HG03097 (cell line): ENCODE measurements around the gene DARS1.
"Not testable (repeated sequence)": the region's sequence is repeated elsewhere in the genome, so short reads cannot be mapped to it uniquely, and the experiment has no call there.

Experiments used
- ATAC-seq: cut with Tn5 transposase; IDR thresholded peaks from one replicate; pipeline ENCODE4 v1.9.1; 2021; ENCODE audit not compliant: unreplicated experiment, low FRiP score

DARS1 gene

DNA sequence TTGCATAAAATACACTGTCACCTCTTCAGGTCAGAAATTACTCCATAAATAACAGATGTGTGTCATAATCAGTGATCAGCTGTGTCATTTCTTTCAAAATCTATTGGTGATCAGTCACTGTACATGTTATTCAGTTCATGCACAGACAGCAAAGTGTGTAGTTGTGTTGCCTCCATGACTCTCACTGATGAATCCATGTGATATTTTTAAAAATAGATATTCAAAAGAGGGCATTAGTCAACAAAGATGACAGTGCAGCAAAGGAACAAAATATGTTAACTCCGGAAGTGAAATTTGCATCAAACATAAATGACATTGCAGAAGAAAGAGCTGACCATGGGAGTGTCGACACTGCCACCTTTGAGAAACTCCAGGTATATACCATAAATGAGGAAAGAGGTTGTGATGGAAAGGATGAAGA is 92.0 kb downstream of the DARS1 start:
- ATAC-seq, result no peak

DNA sequence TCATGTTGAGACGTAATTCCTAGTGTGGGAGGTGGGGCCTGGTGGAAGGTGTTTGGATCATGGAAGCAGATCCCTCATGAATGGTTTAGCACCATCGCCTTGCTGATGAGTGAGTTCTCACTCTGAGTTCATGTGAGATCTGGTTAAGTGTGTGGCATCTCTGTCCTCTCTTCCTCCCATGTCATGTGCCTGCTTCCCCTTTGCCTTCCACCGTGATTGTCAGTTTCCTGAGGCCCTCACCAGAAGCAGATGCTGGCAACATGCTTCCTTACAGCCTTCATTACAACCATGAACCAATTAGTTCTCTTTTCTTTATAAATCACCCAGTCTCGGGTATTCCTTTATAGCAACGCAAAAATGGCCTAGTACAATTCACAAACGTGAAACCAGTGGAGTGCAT is 94.6 kb downstream of the DARS1 start:
- ATAC-seq, result no peak

GRCh38 chr2:135890149-135890548 is 95.3 kb downstream of the DARS1 start:
- ATAC-seq, result no peak

GRCh38 chr2:135888587-135888986 is 96.8 kb downstream of the DARS1 start:
- not testable (repeated sequence) for ATAC-seq

DNA sequence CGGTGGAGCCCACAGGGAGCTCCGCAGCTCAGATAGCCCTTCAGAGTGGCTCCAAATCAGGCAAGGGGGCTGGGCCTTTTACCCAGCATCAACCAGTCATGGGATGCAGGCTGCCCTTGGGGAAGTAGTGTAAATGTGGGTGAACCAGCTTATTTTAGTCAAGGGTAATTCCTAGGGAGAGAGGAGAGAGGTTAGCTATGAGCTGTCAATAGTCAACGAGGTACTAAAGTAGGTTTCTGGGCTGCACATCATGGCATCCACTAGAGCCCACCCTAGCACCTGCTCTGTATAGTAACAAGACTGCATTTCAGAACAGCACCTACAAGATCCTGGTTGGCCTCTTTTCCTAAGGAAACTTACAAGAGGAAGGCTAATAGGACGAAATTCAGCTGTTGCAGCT is 99.7 kb downstream of the DARS1 start:
- no peak for ATAC-seq

- no peak for ATAC-seq
Measured at GRCh38 chr2:135882415-135882814, 103.0 kb downstream of the DARS1 start.

DNA sequence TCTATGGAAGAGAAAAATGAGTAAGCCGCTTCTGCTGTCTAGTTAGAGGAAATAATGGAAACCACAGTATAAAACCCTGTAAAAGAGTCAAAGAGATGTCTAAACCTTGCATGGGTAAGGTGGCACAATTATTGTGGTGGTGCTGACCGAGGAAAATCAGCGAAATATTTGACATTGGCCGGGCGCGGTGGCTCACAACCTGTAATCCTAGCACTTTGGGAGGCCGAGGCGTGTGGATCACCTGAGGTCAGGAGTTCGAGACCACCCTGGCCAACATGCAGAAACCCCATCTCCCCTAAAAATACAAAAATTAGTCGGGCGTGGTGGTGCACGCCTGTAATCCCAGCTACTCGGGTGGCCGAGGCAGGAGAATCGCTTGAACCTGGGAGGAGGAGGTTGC is 108.7 kb downstream of the DARS1 start:
- not testable (repeated sequence) for ATAC-seq

DNA sequence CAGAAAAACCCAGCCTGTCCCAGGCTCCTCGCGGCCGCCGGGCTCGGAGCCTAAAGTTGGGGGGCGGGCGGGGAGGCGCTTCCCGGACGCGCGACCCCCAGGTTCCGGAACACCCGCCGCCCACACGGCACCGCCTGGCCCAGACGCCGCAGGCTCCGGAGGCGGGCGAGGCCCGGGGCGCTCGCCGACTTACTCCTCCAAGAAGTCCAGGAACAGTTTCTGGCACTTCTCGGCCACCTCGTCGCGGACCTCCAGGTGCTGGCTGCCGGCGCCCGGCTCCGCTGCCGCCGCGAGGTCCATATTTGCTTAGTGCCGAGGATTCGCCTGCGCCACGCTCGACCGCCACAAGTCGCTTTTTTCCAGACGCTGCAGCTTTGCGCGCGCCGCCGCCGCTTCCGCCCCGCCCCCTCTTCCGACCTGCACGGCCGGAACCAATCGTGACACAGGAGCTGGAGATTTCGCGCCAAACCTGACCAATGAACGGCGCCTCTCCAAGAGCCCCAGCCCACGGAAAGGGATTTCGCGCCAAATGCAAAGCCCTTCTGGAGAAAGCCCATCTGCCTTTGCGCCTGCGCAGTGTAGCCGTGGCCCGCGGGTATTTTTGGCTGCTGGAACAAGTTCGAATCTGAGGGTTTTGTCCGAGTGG is 109.2 kb downstream of the DARS1 start, which contains the start of gene MCM6:
MCM6 (minus strand) TSS at position 378 of the 646 bp plus-strand sequence; CDS start at position 300, 78 bp downstream.
- ATAC-seq, result peak; percentile 80

- ATAC-seq, result peak; percentile 48
Measured at GRCh38 chr2:135875491-135876065, 109.8 kb downstream of the DARS1 start.

- no peak for ATAC-seq
Measured at GRCh38 chr2:135874777-135875365, 110.6 kb downstream of the DARS1 start.

DNA sequence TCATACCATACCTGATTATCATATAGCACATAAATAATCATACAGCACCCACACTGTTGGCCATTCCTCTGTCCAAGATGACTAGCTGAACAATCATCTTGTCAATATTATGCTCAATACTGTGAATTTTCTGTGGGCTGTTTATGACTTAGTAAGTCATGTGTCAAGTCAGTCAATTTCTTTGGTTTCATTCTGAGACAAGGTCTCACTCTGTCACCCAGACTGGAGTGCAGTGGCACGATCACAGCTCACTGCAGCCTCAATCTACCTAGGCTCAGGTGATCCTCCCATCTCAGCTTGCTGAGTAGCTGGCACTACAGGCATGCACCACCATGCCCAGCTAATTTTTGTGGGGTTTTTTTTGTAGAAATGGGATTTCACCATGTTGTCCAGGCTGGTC is 114.9 kb downstream of the DARS1 start:
- ATAC-seq, result no peak

- ATAC-seq, result no peak
Measured at GRCh38 chr2:135863233-135863632, 122.2 kb downstream of the DARS1 start.

- ATAC-seq, result no peak
Measured at GRCh38 chr2:135862718-135863117, 122.7 kb downstream of the DARS1 start.
